HEK293 (cell line): ENCODE measurements around the gene KCTD1.

Source experiments
- CTCF ChIA-PET: fragments of 350-600 bp; formaldehyde crosslinking; extraction: SDS; loops from one replicate; lab custom pipeline; 2021; ENCODE audit warnings: antibody characterized with exemption; lab: Yijun Ruan, JAX
- POLR2A ChIA-PET: fragments of 300-600 bp; formaldehyde crosslinking; extraction: SDS; loops from one replicate; lab custom pipeline; 2020; ENCODE audit warnings: antibody characterized with exemption, inconsistent platforms; lab: Yijun Ruan, JAX
- H3K27ac ChIP-seq: fragments of 200-500 bp; sonication (Bioruptor generic); 2 replicates; pipeline ENCODE4 v1.5.1; 2014; ENCODE audit warnings: low read depth, low read length, control low read depth, inconsistent platforms; ENCODE audit errors: extremely low read depth
- H3K36me3 ChIP-seq, 2 experiments: fragments of 200-500 bp in 1 of 2; sonication (Bioruptor generic) in 1 of 2; 1 replicate in 1 of 2; 2 replicates in 1 of 2; pipeline ENCODE4 v1.5.1; 2014 to 2017; ENCODE audit warnings: inconsistent platforms in 2 of 2, low read length in 2 of 2; ENCODE audit not compliant: control insufficient read depth in 2 of 2, insufficient read depth in 1 of 2
- H3K4me1 ChIP-seq: fragments of 200-500 bp; sonication (Bioruptor generic); 2 replicates; pipeline ENCODE4 v1.5.1; 2014; ENCODE audit warnings: mild to moderate bottlenecking, low read length, inconsistent platforms; ENCODE audit not compliant: control insufficient read depth, insufficient read depth
- H3K4me3 ChIP-seq: 2 replicates; pipeline ENCODE4 v1.5.1; 2011; ENCODE audit warnings: low read depth, mild to moderate bottlenecking, control low read depth, low read length, moderate library complexity
- H3K9me3 ChIP-seq: fragments of 200-500 bp; sonication (Bioruptor generic); 2 replicates; pipeline ENCODE4 v1.5.1; 2014; ENCODE audit warnings: low read depth, low read length, inconsistent platforms; ENCODE audit not compliant: control insufficient read depth, insufficient read depth
- FEZF1 ChIP-seq: fragments of 450-650 bp; formaldehyde crosslinking; IDR thresholded peaks from 2 replicates; pipeline ENCODE4 v1.5.1; 2016; ENCODE audit warnings: missing biosample characterization, missing genetic modification characterization
- GFI1B ChIP-seq: fragments of 450-650 bp; formaldehyde crosslinking; IDR thresholded peaks from 2 replicates; pipeline ENCODE4 v1.5.1; 2016; ENCODE audit warnings: missing biosample characterization, missing genetic modification characterization
- GLI2 ChIP-seq: fragments of 450-650 bp; formaldehyde crosslinking; IDR thresholded peaks from 2 replicates; pipeline ENCODE4; 2017; ENCODE audit warnings: missing biosample characterization, missing genetic modification characterization, low read depth, borderline replicate concordance
- HOXA7 ChIP-seq: sonication (generic); formaldehyde crosslinking; IDR thresholded peaks from 2 replicates; pipeline ENCODE4 v1.8.1; 2022; ENCODE audit warnings: missing genetic modification reagents, borderline replicate concordance
- KLF1 ChIP-seq: fragments of 450-650 bp; formaldehyde crosslinking; IDR thresholded peaks from 2 replicates; pipeline ENCODE4 v1.5.1; 2016; ENCODE audit warnings: missing biosample characterization, missing genetic modification characterization
- SALL2 ChIP-seq: fragments of 450-650 bp; formaldehyde crosslinking; IDR thresholded peaks from 2 replicates; pipeline ENCODE4 v1.5.0; 2017; ENCODE audit warnings: missing biosample characterization, mild to moderate bottlenecking, missing genetic modification characterization, borderline replicate concordance
- WT1 ChIP-seq: fragments of 450-650 bp; formaldehyde crosslinking; IDR thresholded peaks from 2 replicates; pipeline ENCODE4 v1.5.1; 2016; ENCODE audit warnings: missing biosample characterization, missing genetic modification characterization
- ZBTB17 ChIP-seq: fragments of 450-650 bp; formaldehyde crosslinking; IDR thresholded peaks from 2 replicates; pipeline ENCODE4 v1.5.1; 2016; ENCODE audit warnings: missing biosample characterization, missing genetic modification characterization
- ZNF16 ChIP-seq: fragments of 450-650 bp; formaldehyde crosslinking; IDR thresholded peaks from 2 replicates; pipeline ENCODE4 v1.5.1; 2016; ENCODE audit warnings: low read depth, missing biosample characterization, missing genetic modification characterization
- ZNF391 ChIP-seq: fragments of 450-650 bp; formaldehyde crosslinking; IDR thresholded peaks from 2 replicates; pipeline ENCODE4 v1.5.1; 2016; ENCODE audit warnings: low read depth, missing biosample characterization, missing genetic modification characterization, borderline replicate concordance
- ZNF510 ChIP-seq: fragments of 450-650 bp; formaldehyde crosslinking; IDR thresholded peaks from 2 replicates; pipeline ENCODE4 v1.5.1; 2018; ENCODE audit warnings: mild to moderate bottlenecking, missing genetic modification characterization, missing biosample characterization; ENCODE audit not compliant: insufficient replicate concordance
- ZNF558 ChIP-seq: fragments of 450-650 bp; formaldehyde crosslinking; IDR thresholded peaks from 2 replicates; pipeline ENCODE4 v1.5.1; 2016; ENCODE audit warnings: missing biosample characterization, missing genetic modification characterization
- ZNF701 ChIP-seq: fragments of 450-650 bp; formaldehyde crosslinking; IDR thresholded peaks from 2 replicates; pipeline ENCODE4 v1.5.1; 2016; ENCODE audit warnings: missing biosample characterization, missing genetic modification characterization
- ZNF707 ChIP-seq: fragments of 450-650 bp; formaldehyde crosslinking; IDR thresholded peaks from 2 replicates; pipeline ENCODE4 v1.5.1; 2016; ENCODE audit warnings: missing biosample characterization, missing genetic modification characterization
- ZNF747 ChIP-seq: fragments of 450-650 bp; formaldehyde crosslinking; IDR thresholded peaks from 2 replicates; pipeline ENCODE4 v1.5.1; 2016; ENCODE audit warnings: missing biosample characterization, missing genetic modification characterization
- TF ChIP-seq, protein P1 (sequence below): fragments of 450-650 bp; formaldehyde crosslinking; IDR thresholded peaks from 2 replicates; pipeline ENCODE4 v1.5.1; 2016; ENCODE audit warnings: missing biosample characterization, missing genetic modification characterization
- TF ChIP-seq, protein P2 (sequence below): fragments of 450-650 bp; formaldehyde crosslinking; IDR thresholded peaks from 2 replicates; pipeline ENCODE4; 2016; ENCODE audit warnings: missing biosample characterization, missing genetic modification characterization
- TF ChIP-seq, protein P3 (sequence below): fragments of 450-650 bp; formaldehyde crosslinking; IDR thresholded peaks from 2 replicates; pipeline ENCODE4 v1.5.1; 2017; ENCODE audit warnings: missing biosample characterization, missing genetic modification characterization
- TF ChIP-seq, protein P4 (sequence below): fragments of 450-650 bp; formaldehyde crosslinking; IDR thresholded peaks from 2 replicates; pipeline ENCODE4 v1.5.1; 2016; ENCODE audit warnings: missing biosample characterization, missing genetic modification characterization
- TF ChIP-seq, protein P5 (sequence below): fragments of 450-650 bp; formaldehyde crosslinking; IDR thresholded peaks from 2 replicates; pipeline ENCODE4 v1.5.1; 2016; ENCODE audit warnings: missing biosample characterization, missing genetic modification characterization

The KCTD1 gene

DNA sequence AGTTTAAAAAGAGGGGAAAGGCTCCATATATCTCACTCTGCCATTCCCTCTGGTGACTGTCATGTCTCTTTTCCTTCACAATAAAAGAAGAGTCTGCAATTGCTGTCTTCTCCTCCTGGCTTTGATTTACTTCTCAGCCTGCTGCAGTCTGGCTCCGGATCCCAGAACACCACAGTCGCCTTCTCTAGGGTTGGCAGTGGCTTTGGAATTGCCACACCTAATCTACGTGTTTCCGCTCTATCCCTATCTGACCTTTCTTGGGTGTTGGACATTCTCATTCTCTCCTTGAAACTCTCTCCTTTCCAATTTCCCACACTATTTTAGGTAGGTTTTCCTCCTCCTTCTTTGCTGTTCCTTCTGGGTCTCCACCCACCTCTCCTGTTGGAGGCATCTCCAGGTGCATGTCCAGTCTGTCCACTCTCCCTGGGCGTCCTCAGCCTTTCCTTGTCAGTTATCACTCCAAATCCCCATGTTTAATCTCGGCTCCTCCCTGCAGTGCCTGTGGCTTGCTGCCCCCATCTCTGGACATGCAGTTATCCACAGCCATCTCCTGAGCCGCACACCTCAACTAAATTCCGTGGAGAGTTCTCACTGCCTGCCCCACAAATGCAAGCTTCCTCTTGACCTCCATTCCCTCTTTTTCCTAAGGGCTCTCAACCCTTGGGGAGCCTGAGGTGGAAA, 112.8 kb downstream of the KCTD1 start:
- no peaks in the 10 kb centered on the region for H3K9me3 ChIP-seq
- no peak overlapping the region for H3K4me3 ChIP-seq
- ChIA-PET POLR2A (no interaction called here), CTCF (interaction anchor here (1.7 kb wide), 1 partner anchor 30 kb away, joined by 4 read pairs; no protein-coding TSS in a partner anchor)
- TF ChIP-seq ZNF707 (tag by site-specific recombination) = no peak
- TF ChIP-seq, protein P1, sequence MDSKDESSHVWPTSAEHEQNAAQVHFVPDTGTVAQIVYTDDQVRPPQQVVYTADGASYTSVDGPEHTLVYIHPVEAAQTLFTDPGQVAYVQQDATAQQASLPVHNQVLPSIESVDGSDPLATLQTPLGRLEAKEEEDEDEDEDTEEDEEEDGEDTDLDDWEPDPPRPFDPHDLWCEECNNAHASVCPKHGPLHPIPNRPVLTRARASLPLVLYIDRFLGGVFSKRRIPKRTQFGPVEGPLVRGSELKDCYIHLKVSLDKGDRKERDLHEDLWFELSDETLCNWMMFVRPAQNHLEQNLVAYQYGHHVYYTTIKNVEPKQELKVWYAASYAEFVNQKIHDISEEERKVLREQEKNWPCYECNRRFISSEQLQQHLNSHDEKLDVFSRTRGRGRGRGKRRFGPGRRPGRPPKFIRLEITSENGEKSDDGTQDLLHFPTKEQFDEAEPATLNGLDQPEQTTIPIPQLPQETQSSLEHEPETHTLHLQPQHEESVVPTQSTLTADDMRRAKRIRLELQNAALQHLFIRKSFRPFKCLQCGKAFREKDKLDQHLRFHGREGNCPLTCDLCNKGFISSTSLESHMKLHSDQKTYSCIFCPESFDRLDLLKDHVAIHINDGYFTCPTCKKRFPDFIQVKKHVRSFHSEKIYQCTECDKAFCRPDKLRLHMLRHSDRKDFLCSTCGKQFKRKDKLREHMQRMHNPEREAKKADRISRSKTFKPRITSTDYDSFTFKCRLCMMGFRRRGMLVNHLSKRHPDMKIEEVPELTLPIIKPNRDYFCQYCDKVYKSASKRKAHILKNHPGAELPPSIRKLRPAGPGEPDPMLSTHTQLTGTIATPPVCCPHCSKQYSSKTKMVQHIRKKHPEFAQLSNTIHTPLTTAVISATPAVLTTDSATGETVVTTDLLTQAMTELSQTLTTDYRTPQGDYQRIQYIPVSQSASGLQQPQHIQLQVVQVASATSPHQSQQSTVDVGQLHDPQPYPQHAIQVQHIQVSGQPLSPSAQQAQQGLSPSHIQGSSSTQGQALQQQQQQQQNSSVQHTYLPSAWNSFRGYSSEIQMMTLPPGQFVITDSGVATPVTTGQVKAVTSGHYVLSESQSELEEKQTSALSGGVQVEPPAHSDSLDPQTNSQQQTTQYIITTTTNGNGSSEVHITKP (tag by site-specific recombination) = no peak
- TF ChIP-seq HOXA7 (CRISPR knock-in tag) = no peak
- no peak for TF ChIP-seq SALL2 (tag by site-specific recombination)
- TF ChIP-seq ZNF701 (tag by site-specific recombination) = no peak
- no peak for TF ChIP-seq ZNF558 (tag by site-specific recombination)
- no peak for TF ChIP-seq KLF1
- no peak for TF ChIP-seq ZNF391 (tag by site-specific recombination)
- TF ChIP-seq ZNF510 (tag by site-specific recombination) = no peak
- TF ChIP-seq, protein P2, sequence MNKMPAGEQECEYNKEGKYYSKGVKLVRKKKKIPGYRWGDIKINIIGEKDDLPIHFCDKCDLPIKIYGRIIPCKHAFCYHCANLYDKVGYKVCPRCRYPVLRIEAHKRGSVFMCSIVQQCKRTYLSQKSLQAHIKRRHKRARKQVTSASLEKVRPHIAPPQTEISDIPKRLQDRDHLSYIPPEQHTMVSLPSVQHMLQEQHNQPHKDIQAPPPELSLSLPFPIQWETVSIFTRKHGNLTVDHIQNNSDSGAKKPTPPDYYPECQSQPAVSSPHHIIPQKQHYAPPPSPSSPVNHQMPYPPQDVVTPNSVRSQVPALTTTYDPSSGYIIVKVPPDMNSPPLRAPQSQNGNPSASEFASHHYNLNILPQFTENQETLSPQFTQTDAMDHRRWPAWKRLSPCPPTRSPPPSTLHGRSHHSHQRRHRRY (tag by site-specific recombination) = no peak
- TF ChIP-seq, protein P3, sequence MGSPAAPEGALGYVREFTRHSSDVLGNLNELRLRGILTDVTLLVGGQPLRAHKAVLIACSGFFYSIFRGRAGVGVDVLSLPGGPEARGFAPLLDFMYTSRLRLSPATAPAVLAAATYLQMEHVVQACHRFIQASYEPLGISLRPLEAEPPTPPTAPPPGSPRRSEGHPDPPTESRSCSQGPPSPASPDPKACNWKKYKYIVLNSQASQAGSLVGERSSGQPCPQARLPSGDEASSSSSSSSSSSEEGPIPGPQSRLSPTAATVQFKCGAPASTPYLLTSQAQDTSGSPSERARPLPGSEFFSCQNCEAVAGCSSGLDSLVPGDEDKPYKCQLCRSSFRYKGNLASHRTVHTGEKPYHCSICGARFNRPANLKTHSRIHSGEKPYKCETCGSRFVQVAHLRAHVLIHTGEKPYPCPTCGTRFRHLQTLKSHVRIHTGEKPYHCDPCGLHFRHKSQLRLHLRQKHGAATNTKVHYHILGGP (tag by site-specific recombination) = no peak
- no peak for TF ChIP-seq ZNF747 (tag by site-specific recombination)
- no peak for TF ChIP-seq ZBTB17 (tag by site-specific recombination)
- TF ChIP-seq WT1 (tag by site-specific recombination) = no peak
- no peak for TF ChIP-seq GLI2
- no peak for TF ChIP-seq GFI1B (tag by site-specific recombination)
- no peak for TF ChIP-seq ZNF16
- TF ChIP-seq, protein P4, sequence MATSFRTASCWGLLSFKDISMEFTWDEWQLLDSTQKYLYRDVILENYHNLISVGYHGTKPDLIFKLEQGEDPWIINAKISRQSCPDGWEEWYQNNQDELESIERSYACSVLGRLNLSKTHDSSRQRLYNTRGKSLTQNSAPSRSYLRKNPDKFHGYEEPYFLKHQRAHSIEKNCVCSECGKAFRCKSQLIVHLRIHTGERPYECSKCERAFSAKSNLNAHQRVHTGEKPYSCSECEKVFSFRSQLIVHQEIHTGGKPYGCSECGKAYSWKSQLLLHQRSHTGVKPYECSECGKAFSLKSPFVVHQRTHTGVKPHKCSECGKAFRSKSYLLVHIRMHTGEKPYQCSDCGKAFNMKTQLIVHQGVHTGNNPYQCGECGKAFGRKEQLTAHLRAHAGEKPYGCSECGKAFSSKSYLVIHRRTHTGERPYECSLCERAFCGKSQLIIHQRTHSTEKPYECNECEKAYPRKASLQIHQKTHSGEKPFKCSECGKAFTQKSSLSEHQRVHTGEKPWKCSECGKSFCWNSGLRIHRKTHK (tag by site-specific recombination) = no peak
- TF ChIP-seq FEZF1 (tag by site-specific recombination) = no peak
- TF ChIP-seq, protein P5, sequence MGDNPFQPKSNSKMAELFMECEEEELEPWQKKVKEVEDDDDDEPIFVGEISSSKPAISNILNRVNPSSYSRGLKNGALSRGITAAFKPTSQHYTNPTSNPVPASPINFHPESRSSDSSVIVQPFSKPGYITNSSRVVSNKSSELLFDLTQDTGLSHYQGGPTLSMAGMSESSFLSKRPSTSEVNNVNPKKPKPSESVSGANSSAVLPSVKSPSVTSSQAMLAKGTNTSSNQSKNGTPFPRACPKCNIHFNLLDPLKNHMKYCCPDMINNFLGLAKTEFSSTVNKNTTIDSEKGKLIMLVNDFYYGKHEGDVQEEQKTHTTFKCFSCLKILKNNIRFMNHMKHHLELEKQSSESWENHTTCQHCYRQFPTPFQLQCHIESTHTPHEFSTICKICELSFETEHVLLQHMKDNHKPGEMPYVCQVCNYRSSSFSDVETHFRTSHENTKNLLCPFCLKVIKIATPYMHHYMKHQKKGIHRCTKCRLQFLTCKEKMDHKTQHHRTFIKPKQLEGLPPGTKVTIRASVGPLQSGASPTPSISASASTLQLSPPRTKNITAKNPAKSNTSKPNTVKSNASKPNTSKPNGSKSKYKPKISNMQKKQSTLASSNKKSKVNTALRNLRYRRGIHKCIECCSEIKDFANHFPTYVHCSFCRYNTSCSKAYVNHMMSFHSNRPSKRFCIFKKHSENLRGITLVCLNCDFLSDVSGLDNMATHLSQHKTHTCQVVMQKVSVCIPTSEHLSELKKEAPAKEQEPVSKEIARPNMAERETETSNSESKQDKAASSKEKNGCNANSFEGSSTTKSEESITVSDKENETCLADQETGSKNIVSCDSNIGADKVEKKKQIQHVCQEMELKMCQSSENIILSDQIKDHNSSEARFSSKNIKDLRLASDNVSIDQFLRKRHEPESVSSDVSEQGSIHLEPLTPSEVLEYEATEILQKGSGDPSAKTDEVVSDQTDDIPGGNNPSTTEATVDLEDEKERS (tag by site-specific recombination) = no peak
- no peaks in the 10 kb centered on the region for H3K4me1 ChIP-seq
- H3K27ac ChIP-seq = no peak overlapping the region
- H3K36me3 ChIP-seq = no peaks in the 10 kb centered on the region
